NB4 (cell line): ENCODE measurements around the gene CPN2.

Experiments
- DNase-seq: peaks from one replicate; pipeline ENCODE4 v3.0.0; 2010; ENCODE audit warnings: low read depth
- H3K4me3 ChIP-seq: one replicate; pipeline ENCODE4 v1.5.1; 2011; ENCODE audit warnings: mild to moderate bottlenecking, low read depth, low read length, moderate library complexity
- MYC ChIP-seq: IDR thresholded peaks from 2 replicates; pipeline ENCODE4 v1.6.1; 2011; ENCODE audit warnings: low read depth, low read length
- POLR2A ChIP-seq: IDR thresholded peaks from 2 replicates; pipeline ENCODE4 v1.6.1; 2011; ENCODE audit warnings: mild to moderate bottlenecking; ENCODE audit not compliant: insufficient read length; ENCODE audit errors: extremely low read depth
- TF ChIP-seq, protein P1 (sequence below): IDR thresholded peaks from one replicate; pipeline ENCODE4 v1.5.1; 2012; ENCODE audit warnings: low read depth, low read length
- TF ChIP-seq, protein P2 (sequence below): IDR thresholded peaks from 2 replicates; pipeline ENCODE4 v1.6.1; 2011; ENCODE audit warnings: low read depth, low read length

CPN2 gene

DNA sequence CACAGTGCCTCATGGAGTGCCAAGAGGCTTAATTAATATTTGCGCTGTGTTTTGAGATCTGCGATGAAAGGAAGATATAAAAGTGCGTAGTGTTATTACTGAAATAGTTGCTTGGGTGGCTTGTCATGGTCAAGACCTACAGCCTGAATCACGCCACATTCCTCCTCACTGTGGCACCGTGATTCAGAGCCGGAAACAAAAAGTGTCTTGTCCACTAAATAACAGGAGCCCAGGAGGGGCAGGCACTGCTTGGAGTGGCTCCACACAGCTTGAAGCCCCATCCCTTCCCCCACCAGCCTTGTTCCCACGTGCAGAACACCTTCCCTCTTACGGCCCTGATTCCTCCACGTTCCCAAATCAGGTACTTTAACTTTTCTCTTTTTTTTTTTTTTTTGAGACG is 19.6 kb upstream of the CPN2 start:
- no peak overlapping the region for H3K4me3 ChIP-seq
- no peak for TF ChIP-seq POLR2A
- TF ChIP-seq, protein P1, sequence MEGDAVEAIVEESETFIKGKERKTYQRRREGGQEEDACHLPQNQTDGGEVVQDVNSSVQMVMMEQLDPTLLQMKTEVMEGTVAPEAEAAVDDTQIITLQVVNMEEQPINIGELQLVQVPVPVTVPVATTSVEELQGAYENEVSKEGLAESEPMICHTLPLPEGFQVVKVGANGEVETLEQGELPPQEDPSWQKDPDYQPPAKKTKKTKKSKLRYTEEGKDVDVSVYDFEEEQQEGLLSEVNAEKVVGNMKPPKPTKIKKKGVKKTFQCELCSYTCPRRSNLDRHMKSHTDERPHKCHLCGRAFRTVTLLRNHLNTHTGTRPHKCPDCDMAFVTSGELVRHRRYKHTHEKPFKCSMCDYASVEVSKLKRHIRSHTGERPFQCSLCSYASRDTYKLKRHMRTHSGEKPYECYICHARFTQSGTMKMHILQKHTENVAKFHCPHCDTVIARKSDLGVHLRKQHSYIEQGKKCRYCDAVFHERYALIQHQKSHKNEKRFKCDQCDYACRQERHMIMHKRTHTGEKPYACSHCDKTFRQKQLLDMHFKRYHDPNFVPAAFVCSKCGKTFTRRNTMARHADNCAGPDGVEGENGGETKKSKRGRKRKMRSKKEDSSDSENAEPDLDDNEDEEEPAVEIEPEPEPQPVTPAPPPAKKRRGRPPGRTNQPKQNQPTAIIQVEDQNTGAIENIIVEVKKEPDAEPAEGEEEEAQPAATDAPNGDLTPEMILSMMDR: no peak
- TF ChIP-seq, protein P2, sequence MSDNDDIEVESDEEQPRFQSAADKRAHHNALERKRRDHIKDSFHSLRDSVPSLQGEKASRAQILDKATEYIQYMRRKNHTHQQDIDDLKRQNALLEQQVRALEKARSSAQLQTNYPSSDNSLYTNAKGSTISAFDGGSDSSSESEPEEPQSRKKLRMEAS: no peak
- TF ChIP-seq MYC: no peak
- no peak for DNase-seq

DNA sequence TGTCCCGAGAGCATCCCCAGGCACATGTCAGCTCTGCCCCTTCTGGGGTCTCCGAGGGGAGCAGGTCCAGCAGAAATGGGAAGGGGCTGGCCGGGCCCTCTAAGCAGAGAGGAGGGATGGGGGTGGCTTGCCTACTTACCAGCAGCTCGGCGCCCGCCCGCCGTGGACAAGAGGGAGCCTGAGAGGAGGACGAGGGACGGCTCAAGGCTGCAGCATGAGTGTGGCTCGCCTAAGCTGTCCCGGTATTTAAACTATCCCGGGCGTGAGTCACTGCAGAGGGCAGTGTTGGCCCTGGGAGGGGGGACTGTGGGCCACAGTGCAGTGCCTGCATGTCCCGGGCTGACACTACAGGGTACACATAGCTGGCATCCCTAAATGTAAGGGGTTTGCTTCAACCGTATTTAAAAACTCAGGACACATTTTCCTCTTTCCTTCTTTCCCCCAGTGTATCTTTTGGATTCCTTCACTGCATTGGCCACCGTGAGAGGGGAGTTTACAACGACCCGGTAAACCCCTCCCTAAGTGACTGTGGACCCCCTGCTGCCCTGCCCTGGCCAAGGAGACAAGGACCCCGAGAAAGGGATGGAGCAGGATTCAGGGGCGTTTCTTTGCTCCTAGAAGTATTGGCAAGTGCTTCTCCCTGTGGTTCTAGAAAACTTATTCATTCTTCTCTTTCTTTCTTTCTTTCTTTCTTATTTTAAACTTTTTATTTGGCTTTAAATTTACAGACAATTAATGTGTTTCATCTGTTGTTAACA is 18.6 kb upstream of the CPN2 start, which contains the start of gene LRRC15:
TSS of gene LRRC15 (minus strand) at position 222 of the 758 bp plus-strand sequence. CDS start 8,700 bp downstream, outside the sequence.
- H3K4me3 ChIP-seq: no peak within 1 kb of the TSS
- DNase-seq: peak; percentile 19
- TF ChIP-seq, protein P1: peak; percentile 7
- no peak for TF ChIP-seq POLR2A

DNA sequence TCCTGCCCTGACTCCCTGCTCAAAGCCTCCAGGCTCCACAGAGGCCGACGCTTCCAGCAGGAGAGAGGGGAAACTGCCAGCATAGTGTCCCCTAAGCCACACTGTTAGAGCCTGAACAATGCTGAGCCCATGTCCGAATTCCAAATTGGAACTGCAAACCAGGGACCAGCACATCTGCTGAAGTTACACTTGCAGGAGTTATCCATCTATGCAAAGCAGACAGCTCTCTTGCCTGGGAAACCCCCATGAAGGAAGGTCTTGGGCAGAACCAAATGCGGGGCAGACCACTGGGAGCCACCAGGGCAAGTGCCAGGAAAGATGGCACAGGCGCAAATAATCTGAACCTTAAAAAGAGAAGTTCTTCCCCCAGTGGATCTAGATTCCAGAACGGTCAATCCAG is 17.8 kb upstream of the CPN2 start:
- H3K4me3 ChIP-seq: no peak overlapping the region
- DNase-seq: no peak
- TF ChIP-seq POLR2A (no peak), MYC (no peak)
- TF ChIP-seq, protein P1: no peak
- TF ChIP-seq, protein P2: no peak

DNA sequence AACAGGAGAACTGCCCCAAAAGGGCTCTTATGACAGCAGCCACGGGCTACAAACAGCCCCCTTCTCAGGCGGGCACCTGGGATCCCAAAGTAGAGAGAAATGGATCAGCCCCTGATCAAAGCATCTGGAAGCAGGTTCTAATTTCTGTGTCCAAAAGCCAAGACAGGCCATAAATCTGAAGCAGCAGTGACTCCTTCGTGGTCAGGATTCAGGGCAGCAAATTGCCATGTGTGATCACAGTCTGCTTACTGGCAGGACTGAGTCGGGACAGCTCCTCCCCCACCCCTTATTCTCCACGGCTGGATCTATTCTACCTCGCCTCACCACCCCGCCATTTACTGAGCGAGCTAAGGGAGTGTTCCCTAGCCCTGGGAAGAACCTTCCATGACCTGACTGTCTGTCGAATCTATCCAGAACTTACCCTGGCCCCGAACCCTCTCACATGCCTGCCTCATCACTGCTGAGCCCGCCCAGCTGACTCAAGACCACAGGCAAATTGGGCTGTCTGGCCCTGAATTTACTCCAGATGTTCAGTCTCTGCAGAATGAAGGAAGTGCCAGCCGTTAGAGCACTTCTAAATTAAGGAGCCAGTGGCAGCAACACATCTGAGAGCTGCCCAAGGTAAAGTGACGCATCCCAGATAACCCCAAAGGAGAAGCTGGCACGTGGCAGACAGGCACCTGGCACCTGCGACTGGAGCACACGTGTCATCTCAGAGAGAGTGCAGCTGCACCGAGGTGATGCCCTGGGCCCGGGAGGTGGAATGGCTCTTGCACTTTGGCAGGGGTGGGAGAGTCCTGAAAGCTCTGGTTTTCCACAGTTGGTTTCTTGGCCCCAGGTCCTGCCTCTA is 17.1 kb upstream of the CPN2 start:
- DNase-seq: no peak

DNA sequence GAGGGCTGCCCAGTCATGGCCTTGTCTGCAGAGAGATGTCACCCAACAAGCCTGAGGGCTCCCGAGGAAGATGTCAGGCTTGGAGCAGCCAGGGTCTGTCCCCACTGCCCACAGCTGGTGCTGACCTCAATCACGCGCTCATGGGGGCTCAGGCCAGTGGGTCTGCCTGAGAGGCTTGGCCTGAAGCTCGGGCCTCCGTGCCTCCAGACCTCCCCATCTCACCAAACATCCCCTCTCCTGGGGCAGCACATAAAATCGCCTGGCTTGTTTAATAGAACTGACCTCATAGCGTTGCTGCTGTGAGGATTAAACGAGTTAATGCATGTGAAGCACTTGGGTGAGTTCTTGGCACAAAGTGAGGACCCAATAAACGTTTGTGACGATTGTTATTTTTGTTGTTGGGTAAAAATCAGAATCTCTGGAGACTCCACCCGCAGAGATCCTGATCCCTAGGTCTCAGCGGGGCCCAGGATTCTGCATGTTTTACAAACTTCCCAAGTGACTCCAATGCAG is 14.9 kb upstream of the CPN2 start:
- H3K4me3 ChIP-seq: no peak overlapping the region
- TF ChIP-seq, protein P2: no peak
- TF ChIP-seq POLR2A: no peak
- TF ChIP-seq, protein P1: no peak
- TF ChIP-seq MYC: no peak
- DNase-seq: no peak

More for the DNA sequence above, 17.1 kb upstream of the CPN2 start:
- no peak overlapping the region for H3K4me3 ChIP-seq
- TF ChIP-seq POLR2A (no peak), MYC (no peak)
- TF ChIP-seq, protein P1: no peak
- TF ChIP-seq, protein P2: no peak
